Smooth muscle cell (in vitro differentiated cells): Measurements from ENCODE around the gene CDC73. TPM values are rescaled to one million over a fixed set of nuclear protein-coding genes. Genes with fewer than 3 reads are reported as not detected.

Experiments used
- DNase-seq: peaks from one replicate; lab custom pipeline; 2025; ENCODE audit not compliant: unreplicated experiment; lab: John Stamatoyannopoulos, UW
- H2AFZ ChIP-seq: fragments of 200-600 bp; sonication (generic); 2 replicates; pipeline ENCODE4 v1.6.0; 2016; ENCODE audit warnings: antibody characterized with exemption, low read depth, mild to moderate bottlenecking
- H3F3A ChIP-seq: fragments of 200-600 bp; sonication (generic); 2 replicates; pipeline ENCODE4 v1.6.0; 2017; ENCODE audit warnings: antibody characterized with exemption, low read depth
- H3K27ac ChIP-seq: fragments of 200-600 bp; sonication (generic); 2 replicates; pipeline ENCODE4 v1.5.1; 2016; ENCODE audit warnings: low read depth, mild to moderate bottlenecking
- H3K27me3 ChIP-seq: fragments of 200-600 bp; sonication (generic); 2 replicates; pipeline ENCODE4 v1.6.1; 2016; ENCODE audit warnings: low read depth, mild to moderate bottlenecking
- H3K36me3 ChIP-seq: fragments of 200-600 bp; sonication (generic); 2 replicates; pipeline ENCODE4 v1.5.1; 2016; ENCODE audit warnings: low read depth
- H3K4me1 ChIP-seq: fragments of 200-600 bp; sonication (generic); 2 replicates; pipeline ENCODE4 v1.5.1; 2016; ENCODE audit warnings: low read depth
- H3K4me2 ChIP-seq: fragments of 200-600 bp; sonication (generic); 2 replicates; pipeline ENCODE4 v1.6.0; 2016; ENCODE audit warnings: mild to moderate bottlenecking
- H3K4me3 ChIP-seq: fragments of 200-600 bp; sonication (generic); 2 replicates; pipeline ENCODE4 v1.5.1; 2016; ENCODE audit warnings: mild to moderate bottlenecking
- H3K79me2 ChIP-seq: fragments of 200-600 bp; sonication (generic); 2 replicates; pipeline ENCODE4 v1.6.0; 2016; ENCODE audit warnings: low read depth, mild to moderate bottlenecking
- H3K9ac ChIP-seq: fragments of 200-600 bp; sonication (generic); 2 replicates; pipeline ENCODE4 v1.6.0; 2016; ENCODE audit warnings: low read depth
- H3K9me3 ChIP-seq: fragments of 200-600 bp; sonication (generic); replicated peaks from 2 replicates; pipeline ENCODE4 v1.5.1; 2016; ENCODE audit warnings: low read depth
- H4K20me1 ChIP-seq: fragments of 200-600 bp; sonication (generic); 2 replicates; pipeline ENCODE4 v1.6.0; 2016; ENCODE audit warnings: low read depth
- CTCF ChIP-seq: fragments of 200-600 bp; sonication (generic); IDR thresholded peaks from 2 replicates; pipeline ENCODE4 v1.5.1; 2017; ENCODE audit warnings: borderline replicate concordance, mild to moderate bottlenecking, antibody characterized with exemption; ENCODE audit not compliant: insufficient read depth, poor library complexity, severe bottlenecking
- WGBS: methylation state at CpG from one replicate; pipeline ENCODE4 v1.1.7; 2016; ENCODE audit warnings: low lambda C conversion rate; 5-methylcytosine and 5-hydroxymethylcytosine counted together
- polyA plus RNA-seq: library from polyadenylated mRNA; unstranded; fragments of >200 nt; fragmentation: Nextera tagmentation; extraction: Ambion mirVana; gene quantifications from 2 replicates; pipeline ENCODE4 v1.2.1, GENCODE V29; 2016
- total RNA-seq: library from RNA; depleted of rRNA; stranded (reverse); fragments of >200 nt; gene quantifications from 2 replicates; pipeline ENCODE4 v1.2.3, GENCODE V29; 2014

CDC73 gene
- total and polyA plus RNA-seq, 2 experiments from 2014 or later: 28.5 to 32.0 TPM

- no peak overlapping the region for H3K9ac ChIP-seq
- H4K20me1 ChIP-seq: peaks cover 51% of the 10 kb centered on the region
- peaks cover 13% of the 10 kb centered on the region for H3K36me3 ChIP-seq
- H3K4me1 ChIP-seq: no peaks in the 10 kb centered on the region
- 93% methylated on average over 3 of the region's 3 CpGs for WGBS
- no peak for DNase-seq
- H3K79me2 ChIP-seq: peaks cover 17% of the 10 kb centered on the region
- no peak overlapping the region for H3K27ac ChIP-seq
- H3K4me3 ChIP-seq: no peak overlapping the region
- no peak overlapping the region for H3K4me2 ChIP-seq
- no peak for TF ChIP-seq CTCF
- H3F3A ChIP-seq: no peaks in the 10 kb centered on the region
- H3K9me3 ChIP-seq: no peaks in the 10 kb centered on the region
- no peak overlapping the region for H2AFZ ChIP-seq
- H3K27me3 ChIP-seq: no peaks in the 10 kb centered on the region
Measured at GRCh38 chr1:193141804-193142203, 20.0 kb downstream of the CDC73 start.

- Histone ChIP-seq H3K4me2 (no peak overlapping the region), H2AFZ (no peak overlapping the region), H3K27me3 (no peaks in the 10 kb centered on the region), H4K20me1 (peaks cover 48% of the 10 kb centered on the region), H3K4me3 (no peak overlapping the region), H3K4me1 (no peaks in the 10 kb centered on the region), H3K36me3 (peaks cover 13% of the 10 kb centered on the region), H3K9ac (no peak overlapping the region), H3K79me2 (peaks cover 17% of the 10 kb centered on the region), H3K9me3 (no peaks in the 10 kb centered on the region), H3F3A (no peaks in the 10 kb centered on the region), H3K27ac (no peak overlapping the region)
- TF ChIP-seq CTCF: no peak
- DNase-seq: no peak
- 89% methylated on average over 2 of the region's 2 CpGs for WGBS
Measured at GRCh38 chr1:193142409-193142808, 20.6 kb downstream of the CDC73 start.

GRCh38 chr1:193143285-193143684 is 21.5 kb downstream of the CDC73 start:
- Histone ChIP-seq H3K27me3 (no peaks in the 10 kb centered on the region), H2AFZ (no peak overlapping the region), H4K20me1 (peaks cover 48% of the 10 kb centered on the region), H3F3A (no peaks in the 10 kb centered on the region), H3K4me2 (no peak overlapping the region), H3K9ac (no peak overlapping the region), H3K9me3 (no peaks in the 10 kb centered on the region), H3K79me2 (peaks cover 17% of the 10 kb centered on the region), H3K27ac (no peak overlapping the region), H3K36me3 (peaks cover 7% of the 10 kb centered on the region), H3K4me3 (no peak overlapping the region), H3K4me1 (no peaks in the 10 kb centered on the region)
- WGBS: 92% methylated on average over 1 of the region's 1 CpG
- peak; percentile 34 for TF ChIP-seq CTCF
- DNase-seq: no peak

GRCh38 chr1:193144361-193144938 is 22.6 kb downstream of the CDC73 start:
- 95% methylated on average over 5 of the region's 5 CpGs for WGBS

More at GRCh38 chr1:193144361-193144938, 22.6 kb downstream of the CDC73 start:
- DNase-seq: no peak
- Histone ChIP-seq H3K79me2 (peaks cover 15% of the 10 kb centered on the region), H3K9ac (no peak overlapping the region), H3K4me3 (no peak overlapping the region), H3K27ac (no peak overlapping the region), H3K4me2 (no peak overlapping the region), H3F3A (no peaks in the 10 kb centered on the region), H4K20me1 (peaks cover 52% of the 10 kb centered on the region), H3K4me1 (no peaks in the 10 kb centered on the region), H3K36me3 (peaks cover 8% of the 10 kb centered on the region), H2AFZ (no peak overlapping the region), H3K27me3 (no peaks in the 10 kb centered on the region), H3K9me3 (no peaks in the 10 kb centered on the region)
- no peak for TF ChIP-seq CTCF
